ENCODE data around the gene OR13C8. TPM values are rescaled to one million over a fixed set of nuclear protein-coding genes. Genes with fewer than 3 reads are reported as not detected.
"Not testable (repeated sequence)": the region's sequence is repeated elsewhere in the genome, so short reads cannot be mapped to it uniquely, and the experiment has no call there.

Gene OR13C8
- total and polyA plus RNA-seq, 5 experiments from 2014 or later = not detected

DNA sequence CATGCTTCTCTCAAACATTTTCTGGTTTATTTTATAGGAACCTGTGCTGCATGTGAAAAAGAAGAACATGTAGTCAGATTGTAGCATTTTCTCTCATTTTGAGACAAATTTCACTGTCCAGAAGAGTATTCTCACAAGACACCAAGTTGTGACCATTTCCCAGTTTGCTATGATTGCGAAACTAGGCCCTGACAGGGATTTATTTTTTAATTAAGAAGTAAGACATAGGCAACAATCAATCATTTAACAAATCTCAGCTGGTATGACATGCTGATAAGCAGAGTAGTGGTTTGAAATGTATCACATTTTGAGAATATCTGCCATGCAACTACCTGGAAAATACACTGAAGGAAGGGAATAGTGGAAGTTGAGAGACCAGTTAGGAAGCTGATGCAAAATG lies 11.6 kb downstream of the OR13C8 start:
- H3K27ac Mint-ChIP-seq = no peak overlapping the region
- H3K4me1 Mint-ChIP-seq = no peaks in the 10 kb centered on the region
- no peaks in the 10 kb centered on the region for H3K9me3 Mint-ChIP-seq
- DNase-seq (no peak), ATAC-seq (no peak)
- H3K36me3 Mint-ChIP-seq = no peaks in the 10 kb centered on the region
- H3K4me3 Mint-ChIP-seq = no peak overlapping the region
- POLR2A ChIA-PET = no interaction called here
- H3K27me3 Mint-ChIP-seq = peaks cover 0 to 22% (median 0%) of the 10 kb centered on the region in 5 donors

DNA sequence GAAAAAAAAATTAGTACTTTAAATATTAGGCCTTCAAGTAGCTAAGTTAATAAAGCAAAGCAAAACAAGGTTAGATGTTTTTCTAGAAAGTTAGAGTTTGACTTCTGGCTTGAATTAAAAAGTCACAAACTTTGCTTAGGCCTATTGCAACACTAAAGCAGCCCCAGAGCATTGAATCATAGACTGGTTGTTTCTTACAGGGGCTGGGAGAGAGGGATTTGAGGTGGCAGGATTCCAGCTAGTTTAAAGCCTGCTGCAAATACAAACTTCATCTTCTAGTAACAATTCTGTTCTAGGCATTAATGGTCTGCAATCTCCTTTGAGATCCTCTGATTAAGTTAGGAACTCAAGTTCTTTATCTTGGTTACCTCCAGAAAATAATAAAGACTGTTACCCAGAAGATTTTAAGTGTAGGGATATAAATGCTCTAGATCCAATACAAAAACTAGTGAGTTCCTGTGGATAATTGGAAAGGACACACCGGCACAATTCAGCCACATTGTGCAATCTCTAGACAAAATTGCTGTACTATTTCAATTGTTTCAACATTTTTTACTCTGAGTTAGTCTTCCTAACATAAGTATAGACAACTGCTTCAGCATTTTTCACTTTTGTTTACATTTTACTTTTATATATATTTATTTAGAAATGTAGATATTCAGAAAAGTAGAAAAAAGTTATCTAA lies 17.7 kb downstream of the OR13C8 start:
- ATAC-seq (no peak), DNase-seq (no peak)
- POLR2A ChIA-PET = no interaction called here
- peak overlapping the region in 1 of 10 donors; percentile 24 for H3K27ac Mint-ChIP-seq
- no peak overlapping the region for H3K4me3 Mint-ChIP-seq
- no peaks in the 10 kb centered on the region for H3K9me3 Mint-ChIP-seq
- H3K4me1 Mint-ChIP-seq = no peaks in the 10 kb centered on the region
- peaks cover 0 to 14% (median 2%) of the 10 kb centered on the region in 5 donors for H3K27me3 Mint-ChIP-seq
- no peaks in the 10 kb centered on the region for H3K36me3 Mint-ChIP-seq

- DNase-seq (no peak), ATAC-seq (no peak)
- Mint-ChIP-seq H3K27me3 (peaks cover 0 to 14% (median 2%) of the 10 kb centered on the region in 5 donors), H3K27ac (no peak overlapping the region), H3K4me1 (no peaks in the 10 kb centered on the region), H3K9me3 (peaks cover 0 to 17% (median 9%) of the 10 kb centered on the region in 9 donors), H3K4me3 (no peak overlapping the region), H3K36me3 (peaks cover 0 to 10% (median 0%) of the 10 kb centered on the region in 3 donors)
- POLR2A ChIA-PET = no interaction called here
These were observed 20.7 kb downstream of the OR13C8 start for GRCh38 chr9:104589626-104590025.

DNA sequence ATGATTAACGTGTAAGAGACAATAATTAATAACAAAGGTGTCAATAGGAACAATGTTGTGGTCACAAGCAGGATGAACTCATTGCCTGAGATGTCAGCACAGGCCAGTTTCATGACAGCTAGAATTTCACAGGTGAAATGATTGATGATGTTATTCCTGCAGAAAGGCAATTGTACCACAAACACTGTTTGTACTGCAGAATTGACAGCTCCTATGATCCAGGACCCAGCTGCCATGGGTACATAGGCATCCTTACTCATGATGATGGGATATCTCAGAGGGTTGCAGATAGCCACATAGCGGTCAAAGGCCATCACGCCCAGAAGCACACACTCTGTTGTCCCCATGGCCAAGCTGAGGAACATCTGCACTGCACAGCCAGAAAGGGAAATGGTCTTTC lies 29.8 kb downstream of the OR13C8 start:
- POLR2A ChIA-PET, H3K9me3 Mint-ChIP-seq, H3K27ac Mint-ChIP-seq, H3K4me3 Mint-ChIP-seq, DNase-seq, ATAC-seq, H3K4me1 Mint-ChIP-seq, H3K36me3 Mint-ChIP-seq: not testable (repeated sequence)
- H3K27me3 Mint-ChIP-seq = peaks cover 0 to 11% (median 0%) of the 10 kb centered on the region in 5 donors

DNA sequence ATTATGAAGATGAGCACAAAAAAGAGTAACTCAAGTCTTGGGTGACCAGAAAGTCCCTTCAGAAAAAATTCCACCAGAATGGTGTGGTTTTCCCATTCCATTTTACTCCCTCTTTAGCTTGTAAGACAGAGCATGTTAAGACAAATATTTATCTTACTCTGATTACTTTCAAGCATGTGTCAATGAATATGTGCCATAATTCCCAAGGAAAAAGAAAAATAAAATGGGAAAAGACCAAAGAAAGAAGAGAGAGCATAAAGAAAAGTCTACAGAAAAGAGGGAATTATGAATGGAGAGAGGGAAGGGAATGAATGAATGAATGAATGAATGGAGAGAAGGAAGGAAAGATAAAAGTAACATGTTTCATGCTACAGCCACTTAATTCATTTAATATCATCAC lies 30.3 kb downstream of the OR13C8 start, which contains the start of gene OR13C5:
OR13C5 (minus strand) TSS at position 101 of the 400 bp plus-strand sequence; CDS start at position 101, 0 bp downstream.
- H3K27me3 Mint-ChIP-seq = peaks cover 0 to 11% (median 0%) of the 10 kb centered on the region in 5 donors
- H3K36me3 Mint-ChIP-seq, H3K9me3 Mint-ChIP-seq, H3K4me3 Mint-ChIP-seq, DNase-seq, H3K4me1 Mint-ChIP-seq, POLR2A ChIA-PET, H3K27ac Mint-ChIP-seq, ATAC-seq: not testable (repeated sequence)

DNA sequence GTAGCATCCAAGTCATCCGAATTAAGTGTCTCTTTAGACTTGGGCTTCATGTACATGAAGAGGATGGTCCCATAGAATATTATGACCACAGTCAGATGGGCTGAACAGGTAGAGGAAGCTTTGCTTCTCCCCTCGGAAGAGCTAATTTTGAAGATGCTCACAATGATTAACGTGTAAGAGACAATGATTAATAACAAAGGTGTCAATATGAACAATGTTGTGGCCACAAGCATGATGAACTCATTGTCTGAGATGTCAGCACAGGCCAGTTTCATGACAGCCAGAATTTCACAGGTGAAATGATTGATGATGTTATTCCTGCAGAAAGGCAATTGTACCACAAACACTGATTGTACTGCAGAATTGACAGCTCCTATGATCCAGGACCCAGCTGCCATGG lies 35.8 kb downstream of the OR13C8 start:
- H3K4me1 Mint-ChIP-seq = no peaks in the 10 kb centered on the region
- no peak overlapping the region for H3K4me3 Mint-ChIP-seq
- no peaks in the 10 kb centered on the region for H3K36me3 Mint-ChIP-seq
- H3K9me3 Mint-ChIP-seq = no peaks in the 10 kb centered on the region
- H3K27ac Mint-ChIP-seq = no peak overlapping the region
- POLR2A ChIA-PET = no interaction called here
- H3K27me3 Mint-ChIP-seq = peaks cover 0 to 5% (median 0%) of the 10 kb centered on the region in 5 donors
- ATAC-seq = no peak
- no peak for DNase-seq

GRCh38 chr9:104605527-104605926 lies 36.6 kb downstream of the OR13C8 start, which contains the start of gene OR13C2:
OR13C2 (minus strand) TSS chr9:104605627; CDS start chr9:104605627, 0 bp downstream.
- not testable (repeated sequence) for ATAC-seq, H3K27me3 Mint-ChIP-seq, H3K4me1 Mint-ChIP-seq

GRCh38 chr9:104606152-104606551 lies 37.2 kb downstream of the OR13C8 start:
- no peak overlapping the region for H3K4me3 Mint-ChIP-seq
- ATAC-seq = no peak
- H3K9me3 Mint-ChIP-seq = no peaks in the 10 kb centered on the region
- POLR2A ChIA-PET = no interaction called here
- no peaks in the 10 kb centered on the region for H3K36me3 Mint-ChIP-seq
- no peaks in the 10 kb centered on the region for H3K4me1 Mint-ChIP-seq
- no peak overlapping the region for H3K27ac Mint-ChIP-seq
- DNase-seq = no peak
- peaks cover 0 to 5% (median 0%) of the 10 kb centered on the region in 5 donors for H3K27me3 Mint-ChIP-seq

More at GRCh38 chr9:104605527-104605926, 36.6 kb downstream of the OR13C8 start, which contains the start of gene OR13C2:
- H3K9me3 Mint-ChIP-seq, H3K36me3 Mint-ChIP-seq, H3K27ac Mint-ChIP-seq, H3K4me3 Mint-ChIP-seq, POLR2A ChIA-PET, DNase-seq: not testable (repeated sequence)

- Mint-ChIP-seq H3K4me3 (no peak overlapping the region), H3K4me1 (no peaks in the 10 kb centered on the region), H3K27me3 (peaks cover 0 to 5% (median 0%) of the 10 kb centered on the region in 5 donors), H3K9me3 (no peaks in the 10 kb centered on the region), H3K27ac (no peak overlapping the region), H3K36me3 (no peaks in the 10 kb centered on the region)
- POLR2A ChIA-PET = no interaction called here
- no peak for DNase-seq
- no peak for ATAC-seq
These were observed 39.4 kb downstream of the OR13C8 start for GRCh38 chr9:104608336-104608735.

- no peak for ATAC-seq
- no peak for DNase-seq
- H3K9me3 Mint-ChIP-seq = peaks cover 0 to 4% (median 2%) of the 10 kb centered on the region in 9 donors
- H3K27ac Mint-ChIP-seq = no peak overlapping the region
- no peaks in the 10 kb centered on the region for H3K4me1 Mint-ChIP-seq
- no peaks in the 10 kb centered on the region for H3K36me3 Mint-ChIP-seq
- peaks cover 0 to 2% (median 0%) of the 10 kb centered on the region in 5 donors for H3K27me3 Mint-ChIP-seq
- no peak overlapping the region for H3K4me3 Mint-ChIP-seq
- POLR2A ChIA-PET = no interaction called here
These were observed 42.2 kb downstream of the OR13C8 start for GRCh38 chr9:104611213-104611612.

DNA sequence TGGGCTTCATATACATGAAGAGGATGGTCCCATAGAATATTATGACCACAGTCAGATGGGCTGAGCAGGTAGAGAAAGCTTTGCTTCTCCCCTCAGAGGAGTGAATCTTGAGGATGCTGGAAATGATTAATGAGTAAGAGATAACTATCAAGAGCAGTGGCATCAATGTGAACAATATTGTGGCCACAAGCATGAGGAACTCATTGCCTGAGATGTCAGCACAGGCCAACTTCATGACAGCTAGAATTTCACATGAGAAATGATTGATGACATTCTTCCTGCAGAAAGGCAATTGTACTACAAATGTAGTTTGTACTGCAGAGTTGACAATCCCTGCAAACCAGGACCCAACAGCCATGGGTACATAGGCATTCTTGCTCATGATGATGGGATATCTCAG lies 48.5 kb downstream of the OR13C8 start:
- H3K9me3 Mint-ChIP-seq = peaks cover 0 to 6% (median 2%) of the 10 kb centered on the region in 9 donors
- H3K4me1 Mint-ChIP-seq = no peaks in the 10 kb centered on the region
- no peaks in the 10 kb centered on the region for H3K36me3 Mint-ChIP-seq
- no peak for DNase-seq
- H3K4me3 Mint-ChIP-seq = no peak overlapping the region
- POLR2A ChIA-PET = no interaction called here
- H3K27ac Mint-ChIP-seq = no peak overlapping the region
- H3K27me3 Mint-ChIP-seq = peaks cover 0 to 2% (median 0%) of the 10 kb centered on the region in 5 donors
- no peak for ATAC-seq

- Mint-ChIP-seq H3K27me3 (no peaks in the 10 kb centered on the region), H3K9me3 (peaks cover 0 to 6% (median 4%) of the 10 kb centered on the region in 9 donors), H3K27ac (peak within 1 kb of the TSS in 2 of 10 donors; percentile 22 to 26), H3K4me1 (no peaks in the 10 kb centered on the region), H3K4me3 (no peak within 1 kb of the TSS), H3K36me3 (no peaks in the 10 kb centered on the region)
- DNase-seq (no peak), ATAC-seq (no peak)
- POLR2A ChIA-PET = no interaction called here
These were observed 49.1 kb downstream of the OR13C8 start, which contains the start of gene OR13C9 for GRCh38 chr9:104618104-104618503. OR13C9 (minus strand) TSS chr9:104618204; CDS start chr9:104618204, 0 bp downstream.
